ENCODE results near the gene LRRC42. TPM values are rescaled to one million over a fixed set of nuclear protein-coding genes. Genes with fewer than 3 reads are reported as not detected.
A peak's percentile ranks its signal among the peaks of the same experiment; 100 is the strongest.

Gene LRRC42
- total RNA-seq, 1 experiment from 2014 or later: 50.1 TPM

DNA sequence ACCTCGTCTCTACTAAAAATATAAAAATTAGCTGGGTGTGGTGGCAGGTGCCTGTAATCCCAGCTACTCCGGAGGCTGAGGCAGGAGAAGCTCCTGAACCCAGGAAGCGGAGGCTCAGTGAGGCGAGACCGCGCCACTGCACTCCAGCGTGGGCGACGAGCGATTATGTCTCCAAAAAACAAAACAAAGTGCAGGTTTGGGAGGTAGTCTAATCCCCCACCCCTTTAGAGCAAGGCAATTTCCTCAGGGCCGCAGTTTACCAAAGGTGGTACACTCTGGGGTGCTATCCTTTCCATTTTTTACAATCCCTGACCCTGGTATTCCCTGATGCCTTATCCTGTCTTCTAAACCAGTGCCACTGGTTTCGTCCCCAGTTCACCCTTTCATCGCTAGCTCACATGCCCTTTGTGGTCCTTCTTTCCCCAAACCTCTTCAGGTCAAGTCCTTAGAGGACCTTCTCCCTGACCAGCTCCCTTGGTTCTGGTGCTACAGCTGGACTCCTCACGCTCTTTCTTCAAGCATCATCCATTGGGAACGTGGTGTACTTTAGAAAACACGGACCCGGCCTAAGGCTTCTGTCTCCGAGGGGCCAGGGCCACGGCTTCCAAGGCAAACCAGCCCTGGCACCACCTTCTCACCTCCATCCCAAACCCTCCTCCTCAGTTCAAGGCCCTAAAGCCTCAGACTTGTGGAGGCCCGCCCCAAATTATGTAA lies 1.5 kb upstream of the LRRC42 start:
- DNase-seq: no peak
- Histone ChIP-seq H2AFZ (ENCODE audit: low read length) (peak overlapping the region; percentile 68; the same call in 1 of the 2 replicates), H4K20me1 (ENCODE audit: insufficient read depth, low read depth, low read length) (no peaks in the 10 kb centered on the region), H3K27ac (ENCODE audit: low read length) (peak overlapping the region; percentile 76), H3K4me2 (ENCODE audit: low read depth, low read length, poor library complexity, severe bottlenecking) (peak overlapping the region; percentile 78), H3K9ac (ENCODE audit: low read length) (peak overlapping the region; percentile 81), H3K9me3 (ENCODE audit: low read length) (no peaks in the 10 kb centered on the region), H3K4me1 (ENCODE audit: low read length) (peaks cover 54% of the 10 kb centered on the region), H3K36me3 (ENCODE audit: insufficient read depth, low read length) (peaks cover 10% of the 10 kb centered on the region; the same call in 1 of the 2 replicates), H3K27me3 (ENCODE audit: low read length) (no peaks in the 10 kb centered on the region), H3K4me3 (ENCODE audit: low read length) (peak overlapping the region; percentile 81), H3K79me2 (ENCODE audit: low read length) (peaks cover 85% of the 10 kb centered on the region), H3K9me2 (replicated peaks; ENCODE audit: insufficient read depth, low read length) (no peaks in the 10 kb centered on the region)

DNA sequence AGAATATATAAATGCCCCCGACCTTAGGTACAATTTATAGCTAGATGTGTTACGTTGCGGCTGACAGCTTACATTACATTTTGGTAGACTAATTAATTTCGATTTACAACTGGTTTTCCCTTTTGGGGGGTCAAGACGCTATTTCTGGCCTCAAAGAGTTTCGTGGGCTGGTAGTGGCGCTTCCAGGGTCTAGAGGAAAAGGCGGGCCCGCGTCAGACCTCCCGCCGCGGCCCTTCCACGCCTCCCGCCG lies 1.0 kb upstream of the LRRC42 start:
- no peak for DNase-seq
- Histone ChIP-seq H3K4me3 (ENCODE audit: low read length) (peak overlapping the region; percentile 81), H3K36me3 (ENCODE audit: insufficient read depth, low read length) (peaks cover 10% of the 10 kb centered on the region; the same call in 1 of the 2 replicates), H3K9me2 (replicated peaks; ENCODE audit: insufficient read depth, low read length) (no peaks in the 10 kb centered on the region), H2AFZ (ENCODE audit: low read length) (peak overlapping the region; percentile 68; the same call in 1 of the 2 replicates), H3K79me2 (ENCODE audit: low read length) (peaks cover 85% of the 10 kb centered on the region), H3K27me3 (ENCODE audit: low read length) (no peaks in the 10 kb centered on the region), H3K9ac (ENCODE audit: low read length) (peak overlapping the region; percentile 81), H4K20me1 (ENCODE audit: insufficient read depth, low read depth, low read length) (no peaks in the 10 kb centered on the region), H3K4me2 (ENCODE audit: low read depth, low read length, poor library complexity, severe bottlenecking) (peak overlapping the region; percentile 78), H3K27ac (ENCODE audit: low read length) (peak overlapping the region; percentile 76), H3K9me3 (ENCODE audit: low read length) (no peaks in the 10 kb centered on the region), H3K4me1 (ENCODE audit: low read length) (peaks cover 57% of the 10 kb centered on the region)

DNA sequence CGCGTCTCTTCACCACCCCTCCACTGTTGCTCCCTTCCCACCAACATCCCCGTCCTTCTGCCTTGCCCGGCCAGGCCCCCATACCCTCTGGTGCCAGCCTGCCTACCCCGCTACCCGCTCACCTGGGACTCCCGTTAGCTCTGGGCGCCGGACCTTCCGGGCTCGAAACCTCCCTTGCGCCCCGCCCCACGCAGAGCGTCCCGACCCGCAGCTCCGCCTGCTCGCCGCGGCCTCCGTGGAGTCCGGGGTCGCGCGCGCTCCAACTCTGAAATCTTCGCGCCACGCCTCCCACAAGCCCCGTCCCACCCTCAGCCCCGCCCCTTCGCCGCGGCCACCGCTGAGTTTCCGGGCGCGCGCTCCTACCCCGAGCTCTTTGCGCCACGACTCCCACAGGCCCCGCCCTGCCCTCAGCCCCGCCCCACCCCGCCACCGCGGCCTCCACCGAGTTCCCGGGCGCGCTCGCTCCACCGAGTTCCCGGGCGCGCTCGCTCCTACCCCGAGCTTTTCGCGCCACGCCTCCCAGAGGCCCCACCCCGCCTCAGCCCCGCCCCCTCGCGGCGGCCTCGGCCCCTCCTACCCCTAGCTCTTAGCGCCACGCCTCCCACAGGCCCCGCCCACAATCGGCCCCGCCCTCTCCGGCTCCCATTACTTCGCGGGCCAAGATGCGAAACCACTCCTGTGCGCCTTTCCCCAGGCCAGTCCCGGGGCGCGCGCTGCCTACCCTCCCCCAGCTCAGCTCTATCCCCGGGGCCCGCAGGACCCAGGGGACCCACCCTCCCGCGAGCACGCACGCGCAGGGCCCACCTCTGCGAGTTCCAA lies 508 bp upstream of the LRRC42 start, which contains the start of gene IFT25:
TSS of gene IFT25 (minus strand) at position 267 of the 819 bp plus-strand sequence. CDS start 5,617 bp downstream, outside the sequence.
- H3K79me2 ChIP-seq (ENCODE audit: low read length): peaks cover 85% of the 10 kb centered on the region
- H3K4me2 ChIP-seq (ENCODE audit: low read depth, low read length, poor library complexity, severe bottlenecking): peak within 1 kb of the TSS; percentile 87

DNA sequence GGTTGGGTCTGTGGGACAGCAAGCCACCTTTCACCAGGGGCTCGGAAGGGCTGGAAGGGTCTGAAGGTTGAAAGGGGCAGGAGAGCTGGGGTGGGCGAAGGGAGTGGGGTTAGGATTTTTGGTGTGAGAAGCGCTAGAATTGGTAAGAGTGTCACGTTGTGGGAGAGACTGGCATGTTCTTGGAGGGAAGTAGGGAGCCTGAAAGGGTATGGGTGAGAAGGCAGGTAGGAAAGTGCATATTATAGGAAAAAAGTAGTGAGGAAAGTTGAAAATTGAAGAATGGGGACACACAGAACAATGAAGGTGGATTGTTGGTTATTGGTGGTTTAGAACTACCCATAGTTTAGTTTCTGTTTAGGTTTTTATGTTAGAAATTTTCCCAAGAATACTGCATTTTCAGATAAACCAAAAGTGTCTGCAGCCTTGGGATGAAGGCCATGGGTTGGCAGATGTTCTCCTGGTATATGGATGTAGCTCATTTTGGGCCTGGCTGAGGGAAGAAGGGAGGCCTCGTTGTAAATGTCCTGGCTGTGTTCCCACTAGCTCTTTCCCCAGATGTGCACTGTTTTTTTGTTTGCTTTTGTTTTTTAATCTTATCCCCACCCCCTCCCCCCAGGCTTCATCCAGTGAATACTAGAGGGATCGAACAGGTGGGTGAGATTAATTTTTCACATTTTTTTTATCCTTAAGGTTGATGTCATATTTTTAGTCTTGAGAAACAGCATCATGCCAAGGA lies 1.2 kb downstream of the LRRC42 start:
- H3K79me2 ChIP-seq (ENCODE audit: low read length): peaks cover 89% of the 10 kb centered on the region
- H3K4me3 ChIP-seq (ENCODE audit: low read length): peak overlapping the region; percentile 79
- H3K9ac ChIP-seq (ENCODE audit: low read length): peak overlapping the region; percentile 85
- peaks cover 15% of the 10 kb centered on the region; the same call in 1 of the 2 replicates for H3K36me3 ChIP-seq (ENCODE audit: insufficient read depth, low read length)
- peaks cover 52% of the 10 kb centered on the region for H3K4me1 ChIP-seq (ENCODE audit: low read length)
- H4K20me1 ChIP-seq (ENCODE audit: insufficient read depth, low read depth, low read length): no peaks in the 10 kb centered on the region
- H3K9me2 ChIP-seq (replicated peaks; ENCODE audit: insufficient read depth, low read length): no peaks in the 10 kb centered on the region
- no peak for DNase-seq
- no peaks in the 10 kb centered on the region for H3K9me3 ChIP-seq (ENCODE audit: low read length)
- no peak overlapping the region for H2AFZ ChIP-seq (ENCODE audit: low read length)
- H3K4me2 ChIP-seq (ENCODE audit: low read depth, low read length, poor library complexity, severe bottlenecking): peak overlapping the region; percentile 87
- no peaks in the 10 kb centered on the region for H3K27me3 ChIP-seq (ENCODE audit: low read length)
- H3K27ac ChIP-seq (ENCODE audit: low read length): peak overlapping the region; percentile 75

More for the DNA sequence above, 508 bp upstream of the LRRC42 start, which contains the start of gene IFT25:
- no peaks in the 10 kb centered on the region for H3K9me2 ChIP-seq (replicated peaks; ENCODE audit: insufficient read depth, low read length)
- H4K20me1 ChIP-seq (ENCODE audit: insufficient read depth, low read depth, low read length): no peaks in the 10 kb centered on the region
- H3K27ac ChIP-seq (ENCODE audit: low read length): peak within 1 kb of the TSS; percentile 76
- peak within 1 kb of the TSS; percentile 81 for H3K4me3 ChIP-seq (ENCODE audit: low read length)
- H2AFZ ChIP-seq (ENCODE audit: low read length): peak within 1 kb of the TSS; percentile 68; the same call in 1 of the 2 replicates
- H3K36me3 ChIP-seq (ENCODE audit: insufficient read depth, low read length): peaks cover 10% of the 10 kb centered on the region; the same call in 1 of the 2 replicates
- H3K4me1 ChIP-seq (ENCODE audit: low read length): peaks cover 57% of the 10 kb centered on the region
- DNase-seq: peak; percentile 98
- H3K9me3 ChIP-seq (ENCODE audit: low read length): no peaks in the 10 kb centered on the region
- H3K27me3 ChIP-seq (ENCODE audit: low read length): no peaks in the 10 kb centered on the region
- peak within 1 kb of the TSS; percentile 85 for H3K9ac ChIP-seq (ENCODE audit: low read length)

DNA sequence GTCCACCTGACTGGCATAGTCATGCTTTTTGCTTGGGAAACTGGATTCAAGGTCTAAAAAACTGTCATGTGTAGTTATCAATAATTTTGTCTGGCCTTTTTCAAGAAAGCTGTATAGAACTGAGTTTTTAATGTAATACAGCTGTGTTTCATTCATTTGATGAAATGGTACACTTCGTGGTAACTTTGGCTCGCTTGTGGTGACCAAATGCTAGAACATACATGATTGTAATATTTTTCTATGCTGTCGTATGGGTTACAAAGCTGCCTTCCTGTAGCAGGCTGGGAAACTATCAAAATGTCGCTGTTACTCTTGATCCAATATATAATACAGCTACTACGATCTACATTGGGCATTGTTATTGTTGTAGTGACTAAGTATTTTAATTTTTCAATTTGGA lies 2.1 kb downstream of the LRRC42 start:
- no peaks in the 10 kb centered on the region for H3K9me3 ChIP-seq (ENCODE audit: low read length)
- no peak for DNase-seq
- no peaks in the 10 kb centered on the region for H3K27me3 ChIP-seq (ENCODE audit: low read length)
- H3K27ac ChIP-seq (ENCODE audit: low read length): peak overlapping the region; percentile 75
- peaks cover 44% of the 10 kb centered on the region for H3K4me1 ChIP-seq (ENCODE audit: low read length)
- no peaks in the 10 kb centered on the region for H3K9me2 ChIP-seq (replicated peaks; ENCODE audit: insufficient read depth, low read length)
- peaks cover 19% of the 10 kb centered on the region; the same call in 1 of the 2 replicates for H3K36me3 ChIP-seq (ENCODE audit: insufficient read depth, low read length)
- H2AFZ ChIP-seq (ENCODE audit: low read length): no peak overlapping the region
- peak overlapping the region; percentile 87 for H3K4me2 ChIP-seq (ENCODE audit: low read depth, low read length, poor library complexity, severe bottlenecking)
- H3K4me3 ChIP-seq (ENCODE audit: low read length): no peak overlapping the region
- H4K20me1 ChIP-seq (ENCODE audit: insufficient read depth, low read depth, low read length): no peaks in the 10 kb centered on the region
- H3K79me2 ChIP-seq (ENCODE audit: low read length): peaks cover 86% of the 10 kb centered on the region
- H3K9ac ChIP-seq (ENCODE audit: low read length): peak overlapping the region; percentile 85; the same call in 1 of the 2 replicates

DNA sequence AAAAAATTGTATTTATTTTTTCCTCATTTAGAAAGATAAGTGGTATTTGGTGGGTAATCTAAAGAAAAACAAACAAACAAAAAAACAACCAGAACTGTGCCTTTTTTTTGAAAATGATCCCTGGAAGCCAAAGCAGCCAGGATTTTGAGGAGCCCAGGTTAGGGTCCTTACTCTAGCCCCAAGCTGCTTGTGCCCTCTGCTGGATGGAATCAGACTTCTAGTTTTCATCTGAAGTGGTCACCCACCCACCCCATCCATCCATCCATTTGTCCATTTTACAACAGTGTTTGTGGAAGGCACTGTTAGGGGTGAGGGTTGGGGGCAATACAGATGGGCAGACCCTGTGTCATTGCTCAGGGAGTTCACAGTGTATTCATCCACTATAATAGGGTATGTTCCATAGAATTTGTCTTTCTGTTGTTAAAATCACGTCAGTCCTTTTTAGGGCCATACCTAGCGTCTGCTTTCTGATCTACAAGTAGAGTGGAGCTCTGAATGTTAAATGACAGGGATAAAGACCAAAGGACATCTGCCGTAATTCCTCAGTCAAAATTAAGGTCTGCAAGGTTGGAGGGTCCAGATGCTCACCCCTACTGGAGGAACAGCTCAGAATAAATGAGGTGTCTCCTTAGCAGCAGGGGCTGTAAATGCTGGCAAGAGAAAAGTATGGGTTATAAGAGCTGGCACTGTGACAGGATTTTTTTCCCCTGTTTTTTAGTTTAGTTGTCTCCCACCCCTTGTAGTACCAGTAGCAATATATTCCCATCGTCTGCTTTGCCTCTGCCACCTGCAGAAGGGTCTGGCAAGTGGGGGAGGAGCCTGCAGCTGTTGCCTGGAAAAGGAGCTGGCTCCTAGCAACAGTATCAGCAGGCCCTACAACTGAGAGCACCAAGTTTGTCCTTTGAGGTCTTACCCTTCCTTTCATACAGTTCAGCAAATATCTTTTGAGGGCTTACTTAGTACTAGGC lies 3.2 kb downstream of the LRRC42 start:
- H3K36me3 ChIP-seq (ENCODE audit: insufficient read depth, low read length): peaks cover 27% of the 10 kb centered on the region; the same call in 1 of the 2 replicates
- peak; percentile 78 for DNase-seq
- no peaks in the 10 kb centered on the region for H3K9me3 ChIP-seq (ENCODE audit: low read length)
- peak overlapping the region; percentile 75; the same call in 1 of the 2 replicates for H3K27ac ChIP-seq (ENCODE audit: low read length)
- H3K79me2 ChIP-seq (ENCODE audit: low read length): peaks cover 81% of the 10 kb centered on the region
- H2AFZ ChIP-seq (ENCODE audit: low read length): no peak overlapping the region
- H4K20me1 ChIP-seq (ENCODE audit: insufficient read depth, low read depth, low read length): no peaks in the 10 kb centered on the region
- H3K4me3 ChIP-seq (ENCODE audit: low read length): no peak overlapping the region
- H3K27me3 ChIP-seq (ENCODE audit: low read length): no peaks in the 10 kb centered on the region
- peak overlapping the region; percentile 87 for H3K4me2 ChIP-seq (ENCODE audit: low read depth, low read length, poor library complexity, severe bottlenecking)
- no peak overlapping the region for H3K9ac ChIP-seq (ENCODE audit: low read length)
- no peaks in the 10 kb centered on the region for H3K9me2 ChIP-seq (replicated peaks; ENCODE audit: insufficient read depth, low read length)
- H3K4me1 ChIP-seq (ENCODE audit: low read length): peaks cover 34% of the 10 kb centered on the region

DNA sequence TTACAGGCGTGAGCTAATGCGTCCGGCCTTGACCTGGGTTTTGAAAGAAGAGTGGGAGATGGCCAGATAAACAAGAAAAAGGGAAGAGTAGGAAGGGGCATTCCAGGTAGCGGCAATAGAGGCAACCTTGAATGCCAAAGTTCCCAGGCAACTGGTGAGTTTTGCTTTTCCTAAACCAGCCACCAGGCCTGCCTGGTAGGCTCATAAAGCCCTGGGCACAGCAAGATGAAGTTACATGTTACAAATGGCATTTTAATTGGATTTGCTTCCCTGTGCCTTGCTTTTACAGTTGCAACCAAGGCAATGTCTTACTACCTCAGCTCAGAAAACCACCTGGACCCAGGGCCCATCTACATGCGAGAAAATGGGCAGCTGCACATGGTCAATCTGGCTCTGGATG lies 5.5 kb downstream of the LRRC42 start:
- Histone ChIP-seq H3K4me3 (ENCODE audit: low read length) (no peak overlapping the region), H3K9ac (ENCODE audit: low read length) (no peak overlapping the region), H3K9me2 (replicated peaks; ENCODE audit: insufficient read depth, low read length) (no peaks in the 10 kb centered on the region), H3K79me2 (ENCODE audit: low read length) (peaks cover 82% of the 10 kb centered on the region), H3K4me1 (ENCODE audit: low read length) (peaks cover 34% of the 10 kb centered on the region), H3K9me3 (ENCODE audit: low read length) (no peaks in the 10 kb centered on the region), H3K36me3 (ENCODE audit: insufficient read depth, low read length) (peaks cover 40% of the 10 kb centered on the region), H2AFZ (ENCODE audit: low read length) (no peak overlapping the region), H3K4me2 (ENCODE audit: low read depth, low read length, poor library complexity, severe bottlenecking) (no peak overlapping the region), H3K27ac (ENCODE audit: low read length) (no peak overlapping the region), H3K27me3 (ENCODE audit: low read length) (no peaks in the 10 kb centered on the region), H4K20me1 (ENCODE audit: insufficient read depth, low read depth, low read length) (no peaks in the 10 kb centered on the region)
- DNase-seq: no peak

Data from Karpas-422 (cell line).